Measurements from ENCODE around the gene COLQ.

DNA sequence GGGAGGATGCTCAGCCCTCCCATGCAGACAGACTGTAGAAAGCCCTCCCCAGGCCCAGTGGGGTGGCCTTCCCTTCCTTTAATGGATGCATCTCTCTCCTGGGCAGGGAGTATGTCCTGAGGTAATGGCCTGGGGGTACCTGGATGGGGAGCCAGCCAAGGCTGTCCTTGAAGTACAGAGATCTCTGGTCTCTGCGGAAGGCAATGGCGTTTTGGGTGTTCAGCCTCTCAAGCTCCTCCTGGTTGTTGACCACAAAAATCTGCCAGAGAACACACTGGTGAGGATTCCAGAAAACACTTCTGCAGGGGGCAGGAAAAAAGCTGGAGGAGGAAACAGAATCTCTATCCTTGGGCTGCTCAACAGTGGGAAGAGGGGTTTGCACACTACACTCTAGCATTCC is 65.2 kb downstream of the COLQ start:
- TF ChIP-seq, protein P1, sequence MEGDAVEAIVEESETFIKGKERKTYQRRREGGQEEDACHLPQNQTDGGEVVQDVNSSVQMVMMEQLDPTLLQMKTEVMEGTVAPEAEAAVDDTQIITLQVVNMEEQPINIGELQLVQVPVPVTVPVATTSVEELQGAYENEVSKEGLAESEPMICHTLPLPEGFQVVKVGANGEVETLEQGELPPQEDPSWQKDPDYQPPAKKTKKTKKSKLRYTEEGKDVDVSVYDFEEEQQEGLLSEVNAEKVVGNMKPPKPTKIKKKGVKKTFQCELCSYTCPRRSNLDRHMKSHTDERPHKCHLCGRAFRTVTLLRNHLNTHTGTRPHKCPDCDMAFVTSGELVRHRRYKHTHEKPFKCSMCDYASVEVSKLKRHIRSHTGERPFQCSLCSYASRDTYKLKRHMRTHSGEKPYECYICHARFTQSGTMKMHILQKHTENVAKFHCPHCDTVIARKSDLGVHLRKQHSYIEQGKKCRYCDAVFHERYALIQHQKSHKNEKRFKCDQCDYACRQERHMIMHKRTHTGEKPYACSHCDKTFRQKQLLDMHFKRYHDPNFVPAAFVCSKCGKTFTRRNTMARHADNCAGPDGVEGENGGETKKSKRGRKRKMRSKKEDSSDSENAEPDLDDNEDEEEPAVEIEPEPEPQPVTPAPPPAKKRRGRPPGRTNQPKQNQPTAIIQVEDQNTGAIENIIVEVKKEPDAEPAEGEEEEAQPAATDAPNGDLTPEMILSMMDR (IDR thresholded peaks at IDR 0.05) = no peak
- TF ChIP-seq POLR2A (IDR thresholded peaks at IDR 0.05) = no peak
